Measurements from ENCODE around the gene RABAC1.
"Not testable (repeated sequence)": the region's sequence is repeated elsewhere in the genome, so short reads cannot be mapped to it uniquely, and the experiment has no call there.

Gene RABAC1

GRCh38 chr19:41944336-41944735 is 14.8 kb downstream of the RABAC1 start:
- DNase-seq, result no peak

GRCh38 chr19:41941410-41942202 is 17.5 kb downstream of the RABAC1 start:
- no peak for DNase-seq

DNA sequence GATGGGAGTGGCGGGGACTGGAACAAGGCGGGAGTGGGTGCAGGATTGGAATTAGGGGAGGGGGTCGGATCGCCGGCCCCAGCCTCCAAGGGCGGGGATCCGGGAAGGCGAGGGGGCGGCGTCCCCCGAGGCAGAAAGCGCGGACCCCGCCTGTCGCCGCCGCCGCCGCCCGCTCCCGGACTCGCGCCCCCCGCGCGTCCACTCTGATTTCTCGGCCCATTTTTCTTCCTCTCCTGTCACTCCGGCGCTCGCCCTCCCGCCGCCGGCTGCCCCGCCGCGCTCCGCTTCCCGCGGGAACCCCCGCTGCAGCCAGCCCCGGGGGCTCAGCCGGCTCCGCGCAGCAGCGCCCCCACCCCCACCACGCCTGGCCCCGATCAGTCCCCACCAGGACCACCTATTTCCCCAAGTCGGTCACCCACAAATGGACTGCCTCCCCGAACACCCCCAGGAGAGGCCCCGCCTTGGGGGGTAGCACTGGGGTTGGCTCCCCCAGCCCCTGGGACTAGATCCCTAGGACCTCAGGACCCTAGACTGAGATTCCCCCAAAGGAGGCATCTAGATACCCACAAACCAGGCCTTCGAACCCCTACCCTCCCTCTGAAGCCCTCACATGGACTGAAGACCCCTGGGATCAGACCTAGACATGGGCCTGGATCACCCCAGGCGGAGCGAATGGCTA is 18.3 kb downstream of the RABAC1 start:
- no peak for DNase-seq

GRCh38 chr19:41939861-41940730 is 19.0 kb downstream of the RABAC1 start:
- DNase-seq, result peak; percentile 57 to 58

DNA sequence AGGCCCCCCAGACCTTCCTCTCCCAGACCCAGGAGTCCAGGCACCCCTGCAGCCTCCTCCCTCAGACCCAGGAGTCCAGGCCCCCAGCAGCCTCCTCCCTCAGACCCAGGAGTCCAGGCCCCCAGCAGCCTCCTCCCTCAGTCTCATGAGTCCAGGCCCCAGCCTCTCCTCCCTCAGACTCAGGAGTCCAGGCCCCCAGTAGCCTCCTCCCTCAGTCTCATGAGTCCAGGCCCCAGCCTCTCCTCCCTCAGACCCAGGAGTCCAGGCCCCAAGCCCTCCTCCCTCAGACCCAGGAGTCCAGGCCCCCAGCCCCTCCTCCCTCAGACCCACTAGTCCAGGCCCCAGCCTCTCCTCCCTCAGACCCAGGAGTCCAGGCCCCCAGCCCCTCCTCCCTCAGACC is 19.9 kb downstream of the RABAC1 start:
- not testable (repeated sequence) for DNase-seq

- DNase-seq, result no peak
These were observed 21.3 kb downstream of the RABAC1 start for GRCh38 chr19:41937525-41938468.

DNA sequence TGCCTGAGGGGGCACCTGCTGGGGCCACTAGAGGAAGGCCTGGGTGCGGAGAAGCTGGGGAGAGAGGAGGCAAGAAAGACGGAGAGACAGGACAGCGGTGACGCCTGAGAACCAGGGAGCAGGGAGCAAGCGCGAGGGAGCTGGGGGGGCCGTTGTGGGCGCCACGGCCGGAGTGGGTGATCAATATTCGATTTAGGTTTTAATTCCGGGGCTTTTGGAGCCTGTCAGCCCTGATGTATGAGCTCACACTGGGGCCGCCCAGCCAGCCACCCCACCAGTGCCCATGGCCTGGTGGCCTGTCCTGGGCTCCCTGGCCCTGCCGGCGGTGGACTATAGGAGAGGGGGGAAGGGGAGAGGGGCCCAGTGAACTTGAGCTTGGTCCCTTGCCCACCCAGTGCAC is 22.2 kb downstream of the RABAC1 start:
- DNase-seq, result no peak

- DNase-seq, result no peak
These were observed 22.7 kb downstream of the RABAC1 start for GRCh38 chr19:41936416-41936850.

- DNase-seq, result no peak
These were observed 23.2 kb downstream of the RABAC1 start for GRCh38 chr19:41935760-41936415.

DNA sequence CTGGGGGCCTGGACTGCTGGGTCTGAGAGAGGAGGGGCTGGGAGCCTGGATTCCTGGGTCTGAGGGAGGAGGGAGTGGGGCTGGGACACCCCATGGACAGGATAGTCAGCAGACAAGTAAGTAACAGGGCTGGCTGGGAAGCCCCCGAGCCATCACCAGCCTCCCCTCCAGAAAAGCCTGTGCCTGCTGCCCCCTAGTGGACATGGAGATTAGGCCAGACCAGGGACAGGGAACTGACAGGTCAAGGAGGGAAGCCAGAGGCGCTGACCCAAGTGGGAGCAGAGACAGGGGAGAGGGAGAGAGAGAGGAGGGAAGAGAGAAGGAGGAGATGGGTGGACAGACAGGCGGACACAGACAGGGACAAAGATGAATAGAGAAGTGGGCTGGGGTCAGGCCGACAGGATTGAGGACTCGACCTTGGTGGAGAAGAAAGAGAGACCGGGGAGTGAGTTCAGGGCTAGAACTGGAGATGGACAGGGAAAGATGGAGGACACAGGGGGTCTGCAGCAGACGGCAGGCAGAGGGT is 24.2 kb downstream of the RABAC1 start:
- DNase-seq, result peak; percentile 75 to 76

DNA sequence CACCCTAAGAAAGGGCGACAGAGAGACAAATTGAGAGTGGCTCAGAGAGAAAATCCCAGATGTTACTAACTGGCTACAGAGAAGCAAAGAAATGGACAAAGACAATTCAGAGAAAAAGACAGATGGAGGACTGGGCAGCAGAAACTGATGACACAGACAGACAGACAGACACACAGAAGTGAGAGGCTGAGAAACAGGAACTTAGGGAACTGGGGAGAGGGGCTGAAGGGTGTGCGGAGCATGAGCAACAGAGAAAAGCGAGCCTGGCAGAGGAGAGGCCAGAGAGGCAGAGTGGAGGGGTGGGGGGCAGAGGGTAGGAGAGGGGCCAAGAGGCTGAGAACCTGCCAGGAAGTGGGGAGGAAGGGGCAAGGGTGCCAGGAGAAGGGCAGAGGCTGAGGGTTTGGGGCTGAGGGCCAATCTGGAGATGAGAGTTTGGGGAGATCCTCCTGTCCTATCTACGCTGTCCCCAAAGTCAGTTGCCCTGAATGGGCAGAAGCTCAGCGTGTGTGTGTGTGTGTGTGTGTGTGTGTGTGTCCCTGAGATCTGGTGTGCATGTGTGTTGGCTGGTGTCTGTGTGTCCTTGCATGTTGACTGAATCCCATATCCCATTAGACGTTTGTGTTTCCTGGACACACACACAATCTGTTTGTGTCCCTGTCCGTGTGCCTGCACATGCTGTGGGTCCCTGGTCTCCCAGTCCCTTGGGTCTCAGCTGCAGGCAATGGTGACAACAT is 25.3 kb downstream of the RABAC1 start:
- DNase-seq, result no peak

GRCh38 chr19:41932720-41933332 is 26.3 kb downstream of the RABAC1 start:
- no peak for DNase-seq

GRCh38 chr19:41932259-41932719 is 26.8 kb downstream of the RABAC1 start:
- DNase-seq, result no peak

GRCh38 chr19:41930926-41931592 is 28.1 kb downstream of the RABAC1 start:
- DNase-seq, result no peak

- no peak for DNase-seq
These were observed 28.8 kb downstream of the RABAC1 start for GRCh38 chr19:41930322-41930722.

DNA sequence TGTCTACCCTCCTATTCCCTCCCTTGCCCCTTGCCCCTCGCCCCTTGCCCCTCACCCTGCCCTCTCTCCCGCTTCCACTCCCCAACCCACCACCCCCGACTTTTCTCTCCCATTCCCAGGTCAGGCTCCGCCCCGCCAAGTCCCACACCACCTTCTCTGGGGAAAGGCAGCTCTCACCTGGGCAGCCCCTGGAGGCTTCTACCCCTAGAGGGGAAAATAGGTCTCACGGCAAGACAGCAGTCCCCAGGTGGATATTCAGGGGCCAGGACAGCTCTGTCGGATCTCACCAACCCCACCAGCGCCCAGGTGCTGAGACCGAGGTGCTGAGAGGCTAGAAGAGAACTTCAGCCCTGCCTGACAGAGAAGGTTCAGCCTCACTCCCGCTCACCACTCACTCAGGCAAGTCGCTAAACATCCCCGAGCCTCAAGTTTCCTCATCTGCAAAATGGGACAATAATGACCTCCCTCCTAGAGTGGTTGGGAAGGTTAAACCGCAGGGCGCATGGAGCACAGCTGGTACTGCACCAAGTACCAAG is 29.5 kb downstream of the RABAC1 start:
- DNase-seq, result no peak

DNA sequence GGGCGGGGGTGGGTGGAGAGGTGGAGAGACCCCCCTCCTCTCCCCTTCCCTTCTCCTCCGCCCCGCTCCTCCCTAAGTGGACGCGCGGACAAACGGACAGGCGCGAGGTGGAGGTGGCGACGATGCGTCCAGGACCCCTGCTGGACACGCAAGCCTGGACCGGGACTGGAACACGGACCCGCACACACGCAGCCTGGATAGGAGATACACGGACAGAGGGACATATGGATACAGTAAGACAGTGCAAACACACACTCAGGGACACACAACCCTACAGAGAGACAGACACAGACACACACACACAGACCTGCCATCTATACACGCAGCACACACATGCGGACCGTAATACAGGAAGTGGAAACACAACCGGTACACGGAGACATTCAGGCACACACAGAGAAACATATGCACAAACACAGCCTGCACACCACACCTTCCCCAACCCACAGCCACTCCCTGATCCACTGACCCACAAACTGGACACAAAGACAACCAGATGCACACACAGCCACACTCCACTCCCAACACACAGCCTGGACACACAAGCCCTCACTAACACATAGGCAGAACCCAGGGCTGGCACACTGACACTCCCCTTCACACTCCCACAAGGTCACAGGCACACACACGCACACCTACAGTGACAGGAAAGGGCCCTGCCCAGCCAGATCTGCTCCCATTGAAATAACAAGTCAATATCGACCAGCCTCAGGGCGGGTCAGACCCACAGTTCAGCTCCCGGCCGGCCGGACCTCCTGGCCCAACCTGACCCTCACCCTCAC is 30.2 kb downstream of the RABAC1 start:
- no peak for DNase-seq

DNA sequence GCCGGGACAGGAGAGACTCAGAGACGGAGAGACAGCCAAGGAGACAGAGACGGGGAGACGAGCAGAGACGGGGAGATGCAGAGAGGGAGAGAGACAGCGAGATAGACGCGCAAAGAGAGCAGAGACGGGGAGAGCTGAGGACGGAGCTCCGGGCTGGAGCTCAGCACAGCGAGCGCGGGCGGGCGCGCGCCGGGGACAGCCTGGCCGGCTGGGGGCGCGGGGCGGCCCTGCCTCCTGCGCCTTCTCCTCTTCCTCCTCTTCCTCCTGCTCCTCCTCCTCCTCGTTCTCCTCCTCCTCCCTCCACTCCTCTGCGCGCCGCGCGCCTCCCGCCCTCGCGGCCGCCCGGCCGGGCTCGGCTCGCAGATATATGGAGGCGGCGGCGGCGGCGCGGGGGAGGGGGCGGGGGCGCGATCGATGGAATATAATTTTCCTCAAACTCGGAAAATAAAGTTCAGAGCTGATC is 30.9 kb downstream of the RABAC1 start, which contains the start of gene ERFL:
TSS of gene ERFL (minus strand) at position 229 of the 463 bp plus-strand sequence. CDS start 15,530 bp downstream, outside the sequence.
- no peak for DNase-seq

All from activated CD4-positive, alpha-beta T cell treated with anti-CD3 and anti-CD28 coated beads, Interleukin-2, amount 50 U/mL, for 4 hours (primary cell).